ENCODE measurements around the gene ELF4. TPM values are rescaled to one million over a fixed set of nuclear protein-coding genes. Genes with fewer than 3 reads are reported as not detected.

Gene ELF4
- polyA plus RNA-seq, 2 donors: 3.7 to 6.7 TPM

GRCh38 chrX:130028196-130028595 lies 82.1 kb downstream of the ELF4 start:
- H3K4me1 ChIP-seq (ENCODE audit: control insufficient read depth in 2 of 2, insufficient read depth in 2 of 2, low read length in 1 of 2): no peaks in the 10 kb centered on the region
- H3K4me3 ChIP-seq (ENCODE audit: low read depth in 1 of 2, low read length in 2 of 2): no peak overlapping the region
- 50% methylated on average over 5 of the region's 5 CpGs for WGBS, 2 donors
- H3K36me3 ChIP-seq (ENCODE audit: control insufficient read depth in 2 of 2, insufficient read depth in 2 of 2, low read length in 1 of 2): peaks cover 0 to 10% of the 10 kb centered on the region in 2 donors
- H3K27me3 ChIP-seq (ENCODE audit: control insufficient read depth in 1 of 2, insufficient read depth in 2 of 2, low read length in 2 of 2): no peaks in the 10 kb centered on the region
- no peaks in the 10 kb centered on the region for H3K9me3 ChIP-seq (ENCODE audit: control insufficient read depth in 2 of 2, insufficient read depth in 1 of 2, low read depth in 1 of 2, low read length in 1 of 2)
- H3K27ac ChIP-seq (ENCODE audit: low read depth in 2 of 2, low read length in 1 of 2): no peak overlapping the region

- 79 to 90% methylated on average over 4 of the region's 4 CpGs for WGBS, 2 donors
- H3K27me3 ChIP-seq (ENCODE audit: control insufficient read depth in 1 of 2, insufficient read depth in 2 of 2, low read length in 2 of 2): no peaks in the 10 kb centered on the region
- H3K27ac ChIP-seq (ENCODE audit: low read depth in 2 of 2, low read length in 1 of 2): no peak overlapping the region
- no peaks in the 10 kb centered on the region for H3K9me3 ChIP-seq (ENCODE audit: control insufficient read depth in 2 of 2, insufficient read depth in 1 of 2, low read depth in 1 of 2, low read length in 1 of 2)
- no peak overlapping the region for H3K4me3 ChIP-seq (ENCODE audit: low read depth in 1 of 2, low read length in 2 of 2)
- peaks cover 0 to 15% of the 10 kb centered on the region in 2 donors for H3K36me3 ChIP-seq (ENCODE audit: control insufficient read depth in 2 of 2, insufficient read depth in 2 of 2, low read length in 1 of 2)
- no peaks in the 10 kb centered on the region for H3K4me1 ChIP-seq (ENCODE audit: control insufficient read depth in 2 of 2, insufficient read depth in 2 of 2, low read length in 1 of 2)
Measured at GRCh38 chrX:130027569-130027968, 82.7 kb downstream of the ELF4 start.

DNA sequence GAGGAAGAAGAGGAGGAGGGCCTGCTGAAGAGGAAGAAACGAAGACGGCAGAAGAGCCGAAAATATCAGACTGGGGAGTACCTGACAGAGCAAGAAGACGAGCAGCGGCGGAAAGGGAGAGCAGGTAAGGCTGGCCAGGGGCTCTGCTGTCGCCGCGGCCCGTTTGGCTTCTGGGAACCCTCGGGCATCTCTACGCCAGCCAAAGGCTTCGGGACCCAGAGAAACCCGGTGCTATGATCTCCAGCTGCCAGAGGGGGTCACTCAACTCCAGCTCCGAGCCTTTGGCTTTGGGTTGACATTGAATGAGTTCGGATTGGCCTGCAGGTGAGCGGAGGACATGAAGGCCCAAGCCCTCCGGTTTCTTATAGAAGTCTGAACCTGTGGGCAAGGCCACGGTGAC lies 85.0 kb downstream of the ELF4 start:
- Histone ChIP-seq H3K27me3 (ENCODE audit: control insufficient read depth in 1 of 2, insufficient read depth in 2 of 2, low read length in 2 of 2) (no peaks in the 10 kb centered on the region), H3K9me3 (ENCODE audit: control insufficient read depth in 2 of 2, insufficient read depth in 1 of 2, low read depth in 1 of 2, low read length in 1 of 2) (no peaks in the 10 kb centered on the region), H3K36me3 (ENCODE audit: control insufficient read depth in 2 of 2, insufficient read depth in 2 of 2, low read length in 1 of 2) (peaks cover 0 to 25% of the 10 kb centered on the region in 2 donors), H3K4me1 (ENCODE audit: control insufficient read depth in 2 of 2, insufficient read depth in 2 of 2, low read length in 1 of 2) (no peaks in the 10 kb centered on the region), H3K4me3 (ENCODE audit: low read depth in 1 of 2, low read length in 2 of 2) (no peak overlapping the region), H3K27ac (ENCODE audit: low read depth in 2 of 2, low read length in 1 of 2) (no peak overlapping the region)
- WGBS, 2 donors: 78 to 85% methylated on average over 19 of the region's 19 CpGs

DNA sequence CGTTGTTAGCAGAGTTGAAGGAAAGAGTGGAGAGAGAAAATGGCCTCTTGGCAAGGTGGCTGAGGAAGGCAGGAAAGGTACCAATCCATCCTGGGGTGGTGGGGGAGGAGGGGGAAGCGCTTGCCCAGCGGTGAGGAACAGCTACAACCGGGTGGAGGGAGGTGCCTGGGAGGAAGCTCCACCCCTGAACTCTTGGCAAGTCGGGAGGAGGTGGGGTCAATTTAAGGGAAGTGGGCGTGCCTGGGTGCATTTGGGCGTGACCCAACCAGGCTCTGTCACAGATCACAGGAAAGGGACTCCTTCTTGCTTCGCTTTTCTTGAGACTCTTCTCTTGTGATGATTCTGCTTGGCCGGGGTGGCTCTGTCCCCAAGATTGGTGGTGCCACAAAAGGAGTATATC lies 86.2 kb downstream of the ELF4 start:
- Histone ChIP-seq H3K27ac (ENCODE audit: low read depth in 2 of 2, low read length in 1 of 2) (peak overlapping the region in 1 of 2 donors; percentile 40), H3K36me3 (ENCODE audit: control insufficient read depth in 2 of 2, insufficient read depth in 2 of 2, low read length in 1 of 2) (peaks cover 0 to 25% of the 10 kb centered on the region in 2 donors), H3K27me3 (ENCODE audit: control insufficient read depth in 1 of 2, insufficient read depth in 2 of 2, low read length in 2 of 2) (no peaks in the 10 kb centered on the region), H3K4me1 (ENCODE audit: control insufficient read depth in 2 of 2, insufficient read depth in 2 of 2, low read length in 1 of 2) (no peaks in the 10 kb centered on the region), H3K9me3 (ENCODE audit: control insufficient read depth in 2 of 2, insufficient read depth in 1 of 2, low read depth in 1 of 2, low read length in 1 of 2) (no peaks in the 10 kb centered on the region), H3K4me3 (ENCODE audit: low read depth in 1 of 2, low read length in 2 of 2) (no peak overlapping the region)
- 14 to 30% methylated on average over 7 to 9 of the region's 9 CpGs for WGBS, 2 donors

GRCh38 chrX:130020661-130021324 lies 89.5 kb downstream of the ELF4 start:
- no peak overlapping the region for H3K4me3 ChIP-seq (ENCODE audit: low read depth in 1 of 2, low read length in 2 of 2)
- H3K4me1 ChIP-seq (ENCODE audit: control insufficient read depth in 2 of 2, insufficient read depth in 2 of 2, low read length in 1 of 2): no peaks in the 10 kb centered on the region
- no peak overlapping the region for H3K27ac ChIP-seq (ENCODE audit: low read depth in 2 of 2, low read length in 1 of 2)
- H3K36me3 ChIP-seq (ENCODE audit: control insufficient read depth in 2 of 2, insufficient read depth in 2 of 2, low read length in 1 of 2): peaks cover 0 to 25% of the 10 kb centered on the region in 2 donors
- H3K9me3 ChIP-seq (ENCODE audit: control insufficient read depth in 2 of 2, insufficient read depth in 1 of 2, low read depth in 1 of 2, low read length in 1 of 2): no peaks in the 10 kb centered on the region
- 79 to 82% methylated on average over 15 of the region's 15 CpGs for WGBS, 2 donors
- no peaks in the 10 kb centered on the region for H3K27me3 ChIP-seq (ENCODE audit: control insufficient read depth in 1 of 2, insufficient read depth in 2 of 2, low read length in 2 of 2)

DNA sequence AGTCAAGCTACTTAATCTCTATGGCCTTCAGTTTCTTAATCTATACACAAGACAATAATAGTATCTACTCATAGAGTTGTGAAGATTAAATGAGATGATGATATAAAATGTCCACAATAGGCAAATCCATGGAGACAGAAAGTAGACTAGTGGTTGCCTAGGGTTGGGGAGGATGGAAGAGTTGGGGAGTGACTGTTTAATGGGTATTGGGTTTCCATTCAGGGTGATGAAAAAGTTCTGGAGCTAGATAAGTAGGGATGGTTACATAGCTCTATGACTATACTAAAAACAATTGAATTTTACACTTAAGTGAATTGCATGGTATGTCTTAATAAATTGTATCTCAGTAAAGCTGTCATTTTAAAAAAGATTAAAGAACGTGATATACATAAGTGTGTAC lies 92.2 kb downstream of the ELF4 start:
- Histone ChIP-seq H3K36me3 (ENCODE audit: control insufficient read depth in 2 of 2, insufficient read depth in 2 of 2, low read length in 1 of 2) (peaks cover 0 to 23% of the 10 kb centered on the region in 2 donors), H3K9me3 (ENCODE audit: control insufficient read depth in 2 of 2, insufficient read depth in 1 of 2, low read depth in 1 of 2, low read length in 1 of 2) (no peaks in the 10 kb centered on the region), H3K4me1 (ENCODE audit: control insufficient read depth in 2 of 2, insufficient read depth in 2 of 2, low read length in 1 of 2) (no peaks in the 10 kb centered on the region), H3K27ac (ENCODE audit: low read depth in 2 of 2, low read length in 1 of 2) (no peak overlapping the region), H3K4me3 (ENCODE audit: low read depth in 1 of 2, low read length in 2 of 2) (no peak overlapping the region), H3K27me3 (ENCODE audit: control insufficient read depth in 1 of 2, insufficient read depth in 2 of 2, low read length in 2 of 2) (no peaks in the 10 kb centered on the region)
- WGBS, 2 donors: 75 to 87% methylated on average over 1 of the region's 1 CpG

GRCh38 chrX:130015181-130015580 lies 95.1 kb downstream of the ELF4 start:
- Histone ChIP-seq H3K4me1 (ENCODE audit: control insufficient read depth in 2 of 2, insufficient read depth in 2 of 2, low read length in 1 of 2) (no peaks in the 10 kb centered on the region), H3K9me3 (ENCODE audit: control insufficient read depth in 2 of 2, insufficient read depth in 1 of 2, low read depth in 1 of 2, low read length in 1 of 2) (no peaks in the 10 kb centered on the region), H3K27me3 (ENCODE audit: control insufficient read depth in 1 of 2, insufficient read depth in 2 of 2, low read length in 2 of 2) (no peaks in the 10 kb centered on the region), H3K27ac (ENCODE audit: low read depth in 2 of 2, low read length in 1 of 2) (no peak overlapping the region), H3K36me3 (ENCODE audit: control insufficient read depth in 2 of 2, insufficient read depth in 2 of 2, low read length in 1 of 2) (peaks cover 0 to 14% of the 10 kb centered on the region in 2 donors), H3K4me3 (ENCODE audit: low read depth in 1 of 2, low read length in 2 of 2) (no peak overlapping the region)
- 94% methylated on average over 15 of the region's 15 CpGs for WGBS, 2 donors

Other genes with a start within 250 kb of the ELF4 start
- 10 to 100 TPM in 1 of 2 donors, 1 to 10 TPM in 1; 8.3 to 14.1 TPM for gene UTP14A, start 204.3 kb downstream of the ELF4 start, polyA plus RNA-seq
- gene BCORL1, start 127.9 kb downstream of the ELF4 start, polyA plus RNA-seq: 1 to 10 TPM; 1.0 to 1.7 TPM
- gene AIFM1, start 55.3 kb upstream of the ELF4 start, polyA plus RNA-seq: 10 to 100 TPM; 16.3 to 22.4 TPM
- under 1 TPM in 1 of 2 donors, not detected in 1; 0.46 TPM for gene RAB33A, start 61.5 kb upstream of the ELF4 start, polyA plus RNA-seq
- under 1 TPM; 0.69 to 0.91 TPM for gene ZNF280C, start 158.4 kb upstream of the ELF4 start, polyA plus RNA-seq
- gene SLC25A14, start 229.4 kb upstream of the ELF4 start, polyA plus RNA-seq: 10 to 100 TPM in 1 of 2 donors, 1 to 10 TPM in 1; 8.3 to 10.2 TPM